Thoracic aorta (tissue), 2 donors: ENCODE results near the gene GLG1. TPM values are rescaled to one million over a fixed set of nuclear protein-coding genes. Genes with fewer than 3 reads are reported as not detected.
"Not testable (repeated sequence)": the region's sequence is repeated elsewhere in the genome, so short reads cannot be mapped to it uniquely, and the experiment has no call there.

Source experiments
- ATAC-seq: fragments of 150-250 bp; one replicate; pipeline ENCODE4 v1.8.0; 2017; ENCODE audit warnings: low read depth; ENCODE audit not compliant: insufficient number of reproducible peaks, low FRiP score
- DNase-seq: peaks from one replicate; pipeline ENCODE4 v3.0.0-alpha.2; 2020; ENCODE audit warnings: low spot score
- H3K27ac ChIP-seq, 2 donors: fragments of 200-600 bp; sonication (generic); 1 replicate in 1 of 2; 2 replicates in 1 of 2; pipeline ENCODE4 v1.5.1; 2016; ENCODE audit warnings: mild to moderate bottlenecking in 2 of 2, moderate library complexity in 2 of 2
- H3K27me3 ChIP-seq: fragments of 200-600 bp; sonication (generic); replicated peaks from 2 replicates; pipeline ENCODE4 v1.6.0; 2016; ENCODE audit warnings: mild to moderate bottlenecking; ENCODE audit not compliant: insufficient read depth
- H3K36me3 ChIP-seq: fragments of 200-600 bp; sonication (generic); one replicate; pipeline ENCODE4 v1.5.1; 2016
- H3K4me1 ChIP-seq, 2 donors: fragments of 200-600 bp; sonication (generic); 1 replicate in 1 of 2; 2 replicates in 1 of 2; pipeline versions ENCODE4 v1.5.1 to v1.6.0; 2016; ENCODE audit warnings: low read depth in 2 of 2, mild to moderate bottlenecking in 1 of 2; ENCODE audit not compliant: control insufficient read depth in 1 of 2
- H3K4me3 ChIP-seq: fragments of 200-600 bp; sonication (generic); 2 replicates; pipeline ENCODE4 v1.5.1; 2016; ENCODE audit warnings: mild to moderate bottlenecking
- H3K9me3 ChIP-seq: fragments of 200-600 bp; sonication (generic); 2 replicates; pipeline ENCODE4 v1.5.1; 2016
- total RNA-seq, 2 donors: library from RNA; depleted of rRNA; stranded (reverse); fragments of >200 nt; gene quantifications; one replicate each; pipeline versions ENCODE4 v1.1.0 to v1.2.3, GENCODE V29; 2016
- TF ChIP-seq, protein P1 (sequence below): fragments of 200-600 bp; sonication (generic); IDR thresholded peaks from one replicate; pipeline ENCODE4 v1.5.1; 2019; ENCODE audit warnings: antibody characterized with exemption

Gene GLG1
- total RNA-seq, 2 donors from 2014 or later: 202 to 218 TPM

DNA sequence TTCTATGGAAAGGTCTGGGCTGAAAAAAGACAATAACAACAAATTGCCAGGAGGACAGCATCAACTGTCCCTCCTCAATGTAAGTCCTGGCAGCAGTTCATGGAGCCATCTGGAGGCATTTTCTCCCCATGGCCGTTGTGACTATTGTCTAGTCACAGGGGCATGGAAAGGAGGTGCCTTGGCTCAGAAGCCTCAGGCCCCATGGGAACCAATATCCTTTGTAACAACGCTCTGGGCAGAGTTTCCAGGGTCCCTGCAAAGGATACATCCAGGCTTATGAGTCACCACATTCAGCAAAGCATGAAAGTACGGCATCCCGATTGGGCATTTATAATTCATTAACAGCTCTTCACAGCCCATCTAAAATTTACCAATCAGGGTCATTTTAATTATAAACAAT is 85.2 kb downstream of the GLG1 start:
- peaks cover 0 to 12% of the 10 kb centered on the region in 2 donors for H3K4me1 ChIP-seq
- DNase-seq (no peak), ATAC-seq (no peak)
- no peaks in the 10 kb centered on the region for H3K27me3 ChIP-seq
- H3K9me3 ChIP-seq: no peaks in the 10 kb centered on the region
- H3K27ac ChIP-seq: no peak overlapping the region
- peaks cover 4% of the 10 kb centered on the region for H3K36me3 ChIP-seq
- TF ChIP-seq, protein P1, sequence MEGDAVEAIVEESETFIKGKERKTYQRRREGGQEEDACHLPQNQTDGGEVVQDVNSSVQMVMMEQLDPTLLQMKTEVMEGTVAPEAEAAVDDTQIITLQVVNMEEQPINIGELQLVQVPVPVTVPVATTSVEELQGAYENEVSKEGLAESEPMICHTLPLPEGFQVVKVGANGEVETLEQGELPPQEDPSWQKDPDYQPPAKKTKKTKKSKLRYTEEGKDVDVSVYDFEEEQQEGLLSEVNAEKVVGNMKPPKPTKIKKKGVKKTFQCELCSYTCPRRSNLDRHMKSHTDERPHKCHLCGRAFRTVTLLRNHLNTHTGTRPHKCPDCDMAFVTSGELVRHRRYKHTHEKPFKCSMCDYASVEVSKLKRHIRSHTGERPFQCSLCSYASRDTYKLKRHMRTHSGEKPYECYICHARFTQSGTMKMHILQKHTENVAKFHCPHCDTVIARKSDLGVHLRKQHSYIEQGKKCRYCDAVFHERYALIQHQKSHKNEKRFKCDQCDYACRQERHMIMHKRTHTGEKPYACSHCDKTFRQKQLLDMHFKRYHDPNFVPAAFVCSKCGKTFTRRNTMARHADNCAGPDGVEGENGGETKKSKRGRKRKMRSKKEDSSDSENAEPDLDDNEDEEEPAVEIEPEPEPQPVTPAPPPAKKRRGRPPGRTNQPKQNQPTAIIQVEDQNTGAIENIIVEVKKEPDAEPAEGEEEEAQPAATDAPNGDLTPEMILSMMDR: no peak
- no peak overlapping the region for H3K4me3 ChIP-seq

DNA sequence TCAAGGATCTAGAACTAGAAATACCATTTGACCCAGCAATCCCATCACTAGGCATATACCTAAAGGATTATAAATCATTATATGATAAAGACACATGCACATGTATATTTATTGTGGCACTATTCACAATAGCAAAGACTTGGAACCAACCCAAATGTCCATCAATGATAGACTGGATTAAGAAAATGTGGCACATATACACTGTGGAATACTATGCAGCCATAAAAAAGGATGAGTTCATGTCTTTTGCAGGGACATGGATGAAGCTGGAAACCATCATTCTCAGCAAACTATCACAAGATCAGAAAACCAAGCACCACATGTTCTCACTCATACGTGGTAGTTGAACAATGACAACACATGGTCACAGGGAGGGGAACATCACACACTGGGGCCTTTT is 88.0 kb downstream of the GLG1 start:
- not testable (repeated sequence) for DNase-seq, H3K4me3 ChIP-seq, ATAC-seq

DNA sequence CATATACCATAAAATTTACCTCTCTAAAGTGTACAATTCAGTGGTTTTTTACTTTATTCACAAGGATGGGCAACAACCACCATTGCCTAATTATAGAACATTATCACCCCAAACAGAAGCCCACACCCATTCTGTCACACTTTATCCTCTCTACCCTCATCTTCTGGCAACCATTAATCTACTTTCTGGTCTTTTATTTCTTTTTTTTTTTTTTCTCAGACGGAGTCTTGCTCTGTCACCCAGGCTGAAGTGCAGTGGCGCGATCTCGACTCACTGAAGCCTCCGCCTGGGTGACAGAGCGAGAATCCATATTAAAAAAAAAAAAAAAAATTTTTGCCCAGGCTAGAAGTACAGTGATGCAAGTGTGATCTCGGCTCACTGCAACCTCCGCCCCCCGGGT is 95.0 kb downstream of the GLG1 start:
- TF ChIP-seq, protein P1: no peak
- Histone ChIP-seq H3K36me3 (no peaks in the 10 kb centered on the region), H3K4me1 (no peaks in the 10 kb centered on the region), H3K27ac (no peak overlapping the region), H3K4me3 (no peak overlapping the region), H3K9me3 (no peaks in the 10 kb centered on the region), H3K27me3 (no peaks in the 10 kb centered on the region)
- ATAC-seq (no peak), DNase-seq (no peak)

More for the DNA sequence above, 88.0 kb downstream of the GLG1 start:
- H3K4me1 ChIP-seq: peaks cover 0 to 12% of the 10 kb centered on the region in 2 donors
- H3K36me3 ChIP-seq, H3K27ac ChIP-seq, H3K27me3 ChIP-seq, H3K9me3 ChIP-seq: not testable (repeated sequence)

DNA sequence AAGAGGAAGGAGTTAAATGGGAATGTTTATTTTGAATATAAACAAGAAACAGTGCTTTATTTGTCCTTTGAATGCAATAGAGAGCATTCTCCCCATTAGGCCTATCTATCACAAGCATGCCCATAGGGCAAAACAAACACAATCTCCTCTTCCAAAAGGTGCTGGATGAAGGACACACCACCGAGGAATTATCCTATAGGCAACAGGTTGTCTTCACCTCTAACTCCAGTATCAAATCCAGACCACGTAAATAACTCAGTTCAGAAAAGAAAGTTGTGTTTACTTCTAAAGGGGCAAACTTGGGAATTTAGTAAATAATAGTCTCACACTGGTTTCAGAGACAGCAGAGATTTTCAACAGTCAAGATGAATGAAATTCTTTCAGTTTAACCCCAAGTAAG is 101.9 kb downstream of the GLG1 start:
- H3K9me3 ChIP-seq: no peaks in the 10 kb centered on the region
- TF ChIP-seq, protein P1: no peak
- DNase-seq: no peak
- ATAC-seq: no peak
- no peaks in the 10 kb centered on the region for H3K27me3 ChIP-seq
- H3K4me1 ChIP-seq: peaks cover 6 to 17% of the 10 kb centered on the region in 2 donors
- H3K27ac ChIP-seq: no peak overlapping the region
- no peaks in the 10 kb centered on the region for H3K36me3 ChIP-seq
- H3K4me3 ChIP-seq: no peak overlapping the region

DNA sequence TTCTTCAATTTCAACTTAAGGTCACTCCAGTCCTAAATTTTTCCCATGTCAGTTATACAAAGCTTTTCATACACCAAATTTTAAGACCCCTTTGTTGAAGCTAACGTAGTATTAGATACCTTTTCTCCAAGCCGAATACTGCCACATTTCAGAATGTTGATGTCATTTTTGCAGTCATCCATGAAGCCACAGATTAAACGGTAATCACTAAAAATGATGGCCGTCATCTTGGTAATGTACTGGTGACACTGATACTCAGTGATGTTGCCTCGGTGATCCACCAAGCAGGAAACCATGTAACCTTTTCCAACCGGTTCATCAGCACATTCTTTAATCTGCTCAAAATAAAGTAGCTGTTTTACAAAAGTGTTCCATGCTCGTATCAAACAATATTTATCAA is 103.5 kb downstream of the GLG1 start:
- Histone ChIP-seq H3K36me3 (no peaks in the 10 kb centered on the region), H3K27ac (no peak overlapping the region), H3K4me1 (peaks cover 6 to 17% of the 10 kb centered on the region in 2 donors), H3K27me3 (no peaks in the 10 kb centered on the region), H3K9me3 (no peaks in the 10 kb centered on the region), H3K4me3 (no peak overlapping the region)
- ATAC-seq (no peak), DNase-seq (no peak)
- TF ChIP-seq, protein P1: no peak
